GM18909 (cell line): ENCODE measurements around the gene LRMDA.

Experiments used
- ATAC-seq: cut with Tn5 transposase; IDR thresholded peaks from one replicate; pipeline ENCODE4 v1.9.1; 2021; ENCODE audit warnings: mild to moderate bottlenecking; ENCODE audit not compliant: unreplicated experiment, poor library complexity

Gene LRMDA

DNA sequence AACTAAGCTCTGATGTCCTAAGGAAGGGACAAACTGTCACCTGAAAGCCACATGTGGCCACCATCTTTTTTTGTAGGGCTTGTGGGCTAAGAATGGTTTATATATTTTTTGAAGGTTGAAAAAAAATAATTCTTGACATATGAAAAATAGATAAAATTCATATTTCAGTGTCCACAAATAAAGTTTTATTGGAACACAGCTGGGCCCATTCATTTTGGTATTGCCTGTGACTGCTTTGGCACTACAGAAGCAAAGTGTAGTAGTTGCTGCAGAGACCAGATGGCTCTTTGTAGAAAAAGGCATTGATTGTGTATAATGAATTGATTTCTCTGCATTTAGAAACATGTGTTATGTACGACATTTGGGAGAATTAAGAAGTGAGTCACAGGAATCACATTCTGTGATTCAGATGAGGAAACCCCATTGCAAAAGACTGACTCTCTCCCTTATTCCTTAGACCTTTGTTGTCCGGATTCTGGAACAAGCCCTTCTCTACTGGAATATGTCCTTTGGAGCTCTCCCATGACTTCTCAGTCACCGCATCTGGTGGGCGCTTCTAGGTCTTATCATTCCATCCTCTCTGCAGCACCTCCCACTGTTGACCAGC, 438.7 kb downstream of the LRMDA start:
- no peak for ATAC-seq

GRCh38 chr10:75875740-75876139, 444.3 kb downstream of the LRMDA start:
- ATAC-seq: no peak

DNA sequence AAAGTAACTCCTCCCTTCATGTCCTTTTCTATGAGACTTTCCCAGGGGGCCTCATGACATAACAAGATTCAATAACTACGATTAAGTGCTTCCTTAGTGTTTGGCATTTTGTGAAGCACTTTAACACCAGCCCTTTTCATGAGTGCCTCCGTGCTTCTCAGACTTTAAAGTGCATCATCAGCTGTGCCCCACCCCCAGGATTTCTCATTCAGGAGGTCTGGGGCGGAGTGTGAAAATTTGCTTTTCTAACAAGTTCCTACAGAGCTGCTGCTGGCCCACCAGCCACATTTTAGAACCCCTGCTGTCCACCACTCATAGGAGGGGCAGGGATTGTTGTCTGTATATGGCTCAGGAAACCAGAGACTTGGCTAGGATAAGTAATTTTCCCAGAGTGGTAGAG, 445.3 kb downstream of the LRMDA start:
- no peak for ATAC-seq

DNA sequence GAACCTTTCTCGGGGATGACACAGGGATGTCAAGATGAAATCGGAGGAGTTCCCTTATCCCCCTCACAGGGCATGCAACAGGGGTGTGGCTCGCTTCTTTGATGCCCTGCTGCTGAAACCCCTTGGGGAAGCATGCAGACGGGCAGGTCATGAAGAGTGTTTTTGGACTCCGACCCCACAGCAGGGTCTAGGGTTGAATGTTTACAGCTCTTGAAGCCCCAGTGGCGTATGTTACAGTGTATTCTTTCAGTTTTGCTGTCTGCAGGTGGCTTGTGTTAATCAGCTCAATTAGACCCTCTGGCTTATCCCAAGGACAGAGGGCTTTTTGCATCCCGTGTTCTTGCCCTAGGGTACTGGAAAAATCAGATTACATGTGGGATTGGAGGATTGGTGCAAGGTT, 446.5 kb downstream of the LRMDA start:
- no peak for ATAC-seq

DNA sequence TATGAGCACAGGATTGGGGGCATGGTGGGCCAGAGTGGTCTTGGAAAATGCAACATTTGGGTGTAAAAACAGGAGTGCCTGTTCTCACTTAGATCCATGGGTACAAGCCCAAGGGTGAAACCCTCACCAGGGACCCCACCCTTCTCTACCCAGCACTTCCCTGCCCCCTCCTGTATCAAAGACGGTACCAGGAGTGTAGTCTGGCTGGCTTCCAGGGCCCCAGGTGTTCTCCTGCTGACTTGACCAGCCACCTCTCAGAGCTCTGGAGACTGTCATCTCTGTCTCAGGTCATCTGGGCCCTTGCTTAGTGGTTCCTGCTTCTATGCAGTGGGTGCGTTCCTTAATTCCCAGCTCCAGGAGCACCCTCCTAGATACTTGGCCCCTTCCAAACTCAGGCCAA, 447.2 kb downstream of the LRMDA start:
- ATAC-seq: no peak

- no peak for ATAC-seq
These were observed 448.8 kb downstream of the LRMDA start for GRCh38 chr10:75880031-75880775.

GRCh38 chr10:75883081-75884072, 452.0 kb downstream of the LRMDA start:
- no peak for ATAC-seq

GRCh38 chr10:75884808-75885207, 453.4 kb downstream of the LRMDA start:
- ATAC-seq: no peak

GRCh38 chr10:75887369-75887768, 455.9 kb downstream of the LRMDA start:
- ATAC-seq: no peak

DNA sequence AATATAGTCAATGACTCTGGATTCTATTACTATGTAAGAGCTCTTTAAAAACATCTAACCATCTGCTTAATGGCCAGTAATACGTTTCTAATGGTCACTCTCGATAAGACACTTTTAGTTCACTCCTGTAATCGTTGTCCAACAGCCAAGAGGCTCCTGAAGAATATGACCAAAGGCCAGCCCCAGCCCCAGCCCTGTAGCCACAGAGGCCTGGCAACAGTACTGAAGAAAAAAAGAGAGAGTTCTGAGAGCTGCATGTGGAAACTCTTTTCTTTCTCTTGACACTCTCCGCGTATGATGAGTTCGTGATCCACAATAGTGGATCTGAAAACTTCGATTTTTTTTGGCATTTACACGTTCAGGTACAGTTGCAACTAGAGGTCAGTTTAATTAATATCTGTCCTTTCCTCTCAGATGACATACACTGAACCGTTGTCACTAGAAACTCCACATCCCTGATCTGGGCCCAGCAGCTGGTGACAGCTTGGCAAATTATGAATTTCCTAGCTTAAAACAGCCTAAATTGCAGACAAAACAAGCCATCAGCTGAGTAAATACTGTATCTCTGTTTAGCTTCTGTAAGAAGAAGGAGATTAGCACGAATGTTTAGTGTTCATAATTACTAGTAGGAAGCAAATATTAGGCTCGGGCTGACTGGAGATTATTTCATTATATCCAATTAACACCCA, 456.7 kb downstream of the LRMDA start:
- no peak for ATAC-seq

GRCh38 chr10:75889051-75889450, 457.6 kb downstream of the LRMDA start:
- ATAC-seq: no peak

- ATAC-seq: no peak
These were observed 463.3 kb downstream of the LRMDA start for GRCh38 chr10:75894761-75895160.

DNA sequence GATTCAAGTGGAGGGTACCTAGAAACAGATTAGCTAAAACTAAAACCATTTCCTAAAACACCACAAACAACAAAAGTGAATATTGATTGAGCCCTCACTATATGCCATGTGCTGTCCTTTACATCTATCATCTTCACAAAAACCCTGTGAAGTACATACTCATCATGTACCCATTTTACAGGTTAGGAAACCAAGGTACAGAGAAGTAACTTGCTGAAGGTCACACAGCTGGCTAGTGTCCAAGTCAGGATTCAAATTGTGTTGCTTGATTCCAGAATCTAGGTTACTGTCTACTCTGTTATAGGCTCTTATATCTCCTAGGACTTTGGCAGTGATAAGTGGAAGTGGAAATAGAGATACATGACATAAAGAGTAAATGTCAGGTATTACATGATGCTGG, 463.8 kb downstream of the LRMDA start:
- ATAC-seq: no peak

DNA sequence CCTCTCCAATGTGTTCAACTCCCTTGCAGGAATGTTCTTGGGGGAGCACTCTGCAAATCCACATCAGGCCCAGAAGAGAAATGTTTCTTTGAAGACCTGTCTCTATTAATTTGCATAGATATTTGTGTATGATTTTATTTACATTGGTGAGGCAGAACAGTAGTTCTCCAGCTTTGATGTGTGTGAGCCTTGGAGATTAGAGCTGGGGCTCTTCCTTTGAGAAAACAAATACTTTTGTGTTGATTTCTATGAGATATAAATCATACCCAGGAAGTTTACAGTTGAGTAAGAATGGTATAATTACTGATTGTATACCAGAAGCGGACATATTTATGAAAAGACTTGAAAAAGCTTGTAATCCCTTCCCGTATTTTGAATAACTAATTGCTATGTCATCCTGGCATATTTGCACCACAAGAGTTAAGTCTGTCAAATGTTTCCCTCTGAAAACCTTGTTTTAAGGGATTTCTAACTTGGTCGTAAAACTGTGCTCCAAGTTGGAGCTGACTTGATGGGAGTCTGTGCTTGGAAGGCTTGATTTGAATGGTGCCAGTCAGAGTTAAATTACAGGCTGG, 468.5 kb downstream of the LRMDA start:
- no peak for ATAC-seq

GRCh38 chr10:75902816-75903215, 471.4 kb downstream of the LRMDA start:
- ATAC-seq: no peak

GRCh38 chr10:75904499-75905283, 473.3 kb downstream of the LRMDA start:
- ATAC-seq: no peak

- no peak for ATAC-seq
These were observed 474.1 kb downstream of the LRMDA start for GRCh38 chr10:75905490-75905889.

DNA sequence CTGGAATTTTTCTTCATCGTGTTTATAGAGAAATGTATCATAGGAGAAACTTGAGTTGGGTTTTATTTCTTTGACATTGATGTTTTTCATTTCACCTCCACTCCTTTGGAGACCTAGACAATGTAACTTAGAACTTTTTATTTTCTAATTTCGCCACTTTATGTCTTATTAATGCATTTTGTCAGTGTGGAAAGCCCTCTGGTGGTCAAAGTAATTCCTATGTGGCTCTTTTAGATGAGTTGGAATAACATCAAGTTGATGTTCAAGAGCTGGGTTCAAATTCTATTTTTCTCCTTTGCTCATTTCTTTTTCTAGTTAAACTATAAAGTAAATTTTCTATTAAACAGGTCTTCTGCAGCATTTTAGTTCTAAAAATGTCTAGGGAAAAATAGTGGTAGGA, 478.6 kb downstream of the LRMDA start:
- ATAC-seq: no peak

GRCh38 chr10:75911426-75911825, 480.0 kb downstream of the LRMDA start:
- no peak for ATAC-seq
